Measurements from ENCODE around the gene CEP78.

Gene CEP78

DNA sequence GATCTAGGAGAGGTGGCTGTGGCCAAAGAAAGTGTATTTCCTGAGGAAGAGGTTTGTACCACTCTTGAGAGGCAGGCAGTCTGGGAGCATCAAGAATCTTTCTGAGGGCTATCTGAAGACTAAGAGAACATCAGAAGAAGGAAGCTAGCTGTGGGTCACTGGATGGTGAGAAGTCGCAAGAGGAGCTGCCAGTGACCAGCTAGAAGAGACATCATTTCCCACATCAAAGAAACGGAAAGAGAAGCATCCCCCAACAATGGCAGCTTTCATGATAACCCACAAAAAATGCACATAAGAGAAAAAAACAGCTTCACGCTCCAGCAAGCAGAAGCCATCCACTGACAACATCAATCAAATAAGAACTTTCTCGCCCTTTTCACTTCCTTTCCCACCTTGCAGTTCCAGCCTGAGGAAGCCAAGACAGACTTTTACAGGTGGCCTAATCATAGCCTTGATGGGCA, 25.0 kb upstream of the CEP78 start:
- H3K79me1 ChIP-seq (replicated peaks; ENCODE audit: low read length, poor library complexity, severe bottlenecking): no peaks in the 10 kb centered on the region
- H3K27me3 ChIP-seq (ENCODE audit: control insufficient read depth in 1 of 2, insufficient read depth in 1 of 2, low read length in 2 of 2): no peaks in the 10 kb centered on the region
- H3K36me3 ChIP-seq (ENCODE audit: control insufficient read depth in 1 of 2, insufficient read depth in 2 of 2, low read depth in 1 of 2, low read length in 2 of 2): no peaks in the 10 kb centered on the region
- H2BK15ac ChIP-seq (ENCODE audit: low read depth, poor library complexity, severe bottlenecking): no peak overlapping the region
- H3K9me3 ChIP-seq (ENCODE audit: control insufficient read depth, low read length): no peaks in the 10 kb centered on the region
- H2AK5ac ChIP-seq (ENCODE audit: low read length, severe bottlenecking): no peak overlapping the region
- no peak overlapping the region for H3K18ac ChIP-seq (ENCODE audit: low read depth in 1 of 2, low read length in 2 of 2)
- no peak overlapping the region for H3K9ac ChIP-seq (ENCODE audit: low read length)
- no peak overlapping the region for H4K91ac ChIP-seq (ENCODE audit: low read length)
- H3K4me1 ChIP-seq (ENCODE audit: control insufficient read depth, insufficient read depth, low read depth, low read length): peaks cover 2% of the 10 kb centered on the region
- H2BK5ac ChIP-seq (ENCODE audit: low read depth, low read length, poor library complexity, severe bottlenecking): no peak overlapping the region
- H3K23ac ChIP-seq (ENCODE audit: low read length in 2 of 2): no peak overlapping the region
- no peak overlapping the region for H3K27ac ChIP-seq (ENCODE audit: low read length, poor library complexity, severe bottlenecking)
- H2BK12ac ChIP-seq (ENCODE audit: low read length in 2 of 2): no peak overlapping the region
- WGBS: 91% methylated on average over 4 of the region's 4 CpGs
- H2AFZ ChIP-seq (ENCODE audit: low read depth, low read length): no peak overlapping the region
- no peak overlapping the region for H4K8ac ChIP-seq (ENCODE audit: low read length)
- H2BK120ac ChIP-seq (ENCODE audit: low read depth, low read length): no peak overlapping the region
- no peak overlapping the region for H3K4me2 ChIP-seq (ENCODE audit: low read length, poor library complexity, severe bottlenecking)
- H3K14ac ChIP-seq (ENCODE audit: low read length in 2 of 2): no peak overlapping the region
- H3K4ac ChIP-seq (ENCODE audit: low read depth in 1 of 2, low read length in 2 of 2): no peak overlapping the region
- no peak overlapping the region for H3K4me3 ChIP-seq (ENCODE audit: insufficient read depth in 1 of 2, low read depth in 1 of 2, low read length in 2 of 2)
- no peak for DNase-seq

DNA sequence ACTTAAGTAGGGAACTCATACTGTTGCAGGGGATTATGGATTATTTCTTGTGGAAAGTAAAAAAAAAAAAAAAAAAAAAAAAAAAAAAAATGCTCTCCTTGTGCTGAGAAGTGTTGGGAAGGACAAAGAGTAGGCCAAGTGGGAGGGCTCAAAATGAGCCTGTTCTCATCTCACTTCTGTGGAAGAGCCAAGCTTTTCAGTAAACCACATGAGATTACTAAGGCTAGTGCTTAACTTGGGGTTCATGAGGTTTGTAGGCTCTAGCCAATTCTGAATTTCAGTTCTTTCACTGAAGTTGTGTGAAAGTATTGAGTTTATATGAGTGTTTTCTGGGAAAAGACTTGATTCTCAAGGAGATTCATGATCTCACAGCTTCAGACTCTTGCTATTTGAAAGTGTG, 23.0 kb upstream of the CEP78 start:
- no peak overlapping the region for H3K4ac ChIP-seq (ENCODE audit: low read depth in 1 of 2, low read length in 2 of 2)
- H3K23ac ChIP-seq (ENCODE audit: low read length in 2 of 2): no peak overlapping the region
- H3K9ac ChIP-seq (ENCODE audit: low read length): no peak overlapping the region
- no peaks in the 10 kb centered on the region for H3K79me1 ChIP-seq (replicated peaks; ENCODE audit: low read length, poor library complexity, severe bottlenecking)
- H2AK5ac ChIP-seq (ENCODE audit: low read length, severe bottlenecking): no peak overlapping the region
- peaks cover 2% of the 10 kb centered on the region for H3K4me1 ChIP-seq (ENCODE audit: control insufficient read depth, insufficient read depth, low read depth, low read length)
- DNase-seq: no peak
- no peak overlapping the region for H2AFZ ChIP-seq (ENCODE audit: low read depth, low read length)
- H3K27ac ChIP-seq (ENCODE audit: low read length, poor library complexity, severe bottlenecking): peak overlapping the region; percentile 28
- H3K18ac ChIP-seq (ENCODE audit: low read depth in 1 of 2, low read length in 2 of 2): no peak overlapping the region
- H4K91ac ChIP-seq (ENCODE audit: low read length): no peak overlapping the region
- no peak overlapping the region for H2BK15ac ChIP-seq (ENCODE audit: low read depth, poor library complexity, severe bottlenecking)
- H3K36me3 ChIP-seq (ENCODE audit: control insufficient read depth in 1 of 2, insufficient read depth in 2 of 2, low read depth in 1 of 2, low read length in 2 of 2): no peaks in the 10 kb centered on the region
- H2BK120ac ChIP-seq (ENCODE audit: low read depth, low read length): no peak overlapping the region
- no peak overlapping the region for H2BK12ac ChIP-seq (ENCODE audit: low read length in 2 of 2)
- H3K14ac ChIP-seq (ENCODE audit: low read length in 2 of 2): no peak overlapping the region
- H3K27me3 ChIP-seq (ENCODE audit: control insufficient read depth in 1 of 2, insufficient read depth in 1 of 2, low read length in 2 of 2): no peaks in the 10 kb centered on the region
- H4K8ac ChIP-seq (ENCODE audit: low read length): no peak overlapping the region
- H3K9me3 ChIP-seq (ENCODE audit: control insufficient read depth, low read length): no peaks in the 10 kb centered on the region
- no peak overlapping the region for H2BK5ac ChIP-seq (ENCODE audit: low read depth, low read length, poor library complexity, severe bottlenecking)
- no peak overlapping the region for H3K4me3 ChIP-seq (ENCODE audit: insufficient read depth in 1 of 2, low read depth in 1 of 2, low read length in 2 of 2)
- H3K4me2 ChIP-seq (ENCODE audit: low read length, poor library complexity, severe bottlenecking): no peak overlapping the region

DNA sequence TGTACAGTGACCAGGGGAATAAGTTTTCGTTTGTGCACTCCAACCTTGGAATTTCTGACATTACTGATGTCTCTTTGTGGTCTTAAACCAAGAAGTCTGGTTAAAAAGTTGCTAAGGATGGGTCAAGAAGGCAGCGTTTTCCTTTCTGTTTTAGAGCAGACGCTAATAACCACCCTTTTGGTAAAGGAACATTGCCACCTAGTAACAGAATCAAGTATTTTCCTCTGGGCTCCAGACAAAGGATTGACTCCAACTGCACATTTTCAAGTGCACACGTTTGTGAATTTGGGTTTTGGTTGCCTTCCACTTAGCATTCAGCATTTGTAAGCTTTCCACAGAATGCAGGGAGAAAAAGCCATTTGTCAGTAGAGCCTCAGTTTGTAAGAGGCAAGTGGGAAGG, 22.2 kb upstream of the CEP78 start:
- peak; percentile 27 for DNase-seq
- Histone ChIP-seq H2BK120ac (ENCODE audit: low read depth, low read length) (no peak overlapping the region), H3K27me3 (ENCODE audit: control insufficient read depth in 1 of 2, insufficient read depth in 1 of 2, low read length in 2 of 2) (no peaks in the 10 kb centered on the region), H2BK12ac (ENCODE audit: low read length in 2 of 2) (no peak overlapping the region), H3K4me3 (ENCODE audit: insufficient read depth in 1 of 2, low read depth in 1 of 2, low read length in 2 of 2) (no peak overlapping the region), H2BK15ac (ENCODE audit: low read depth, poor library complexity, severe bottlenecking) (no peak overlapping the region), H3K18ac (ENCODE audit: low read depth in 1 of 2, low read length in 2 of 2) (no peak overlapping the region), H3K9me3 (ENCODE audit: control insufficient read depth, low read length) (no peaks in the 10 kb centered on the region), H3K27ac (ENCODE audit: low read length, poor library complexity, severe bottlenecking) (peak overlapping the region; percentile 79), H3K4ac (ENCODE audit: low read depth in 1 of 2, low read length in 2 of 2) (no peak overlapping the region), H3K4me1 (ENCODE audit: control insufficient read depth, insufficient read depth, low read depth, low read length) (peaks cover 2% of the 10 kb centered on the region), H4K91ac (ENCODE audit: low read length) (no peak overlapping the region), H2AFZ (ENCODE audit: low read depth, low read length) (no peak overlapping the region), H3K23ac (ENCODE audit: low read length in 2 of 2) (no peak overlapping the region), H2AK5ac (ENCODE audit: low read length, severe bottlenecking) (no peak overlapping the region), H2BK5ac (ENCODE audit: low read depth, low read length, poor library complexity, severe bottlenecking) (no peak overlapping the region), H3K9ac (ENCODE audit: low read length) (peak overlapping the region; percentile 5), H3K4me2 (ENCODE audit: low read length, poor library complexity, severe bottlenecking) (no peak overlapping the region), H4K8ac (ENCODE audit: low read length) (no peak overlapping the region), H3K36me3 (ENCODE audit: control insufficient read depth in 1 of 2, insufficient read depth in 2 of 2, low read depth in 1 of 2, low read length in 2 of 2) (no peaks in the 10 kb centered on the region), H3K79me1 (replicated peaks; ENCODE audit: low read length, poor library complexity, severe bottlenecking) (no peaks in the 10 kb centered on the region), H3K14ac (ENCODE audit: low read length in 2 of 2) (no peak overlapping the region)
- 22% methylated on average over 4 of the region's 4 CpGs for WGBS

DNA sequence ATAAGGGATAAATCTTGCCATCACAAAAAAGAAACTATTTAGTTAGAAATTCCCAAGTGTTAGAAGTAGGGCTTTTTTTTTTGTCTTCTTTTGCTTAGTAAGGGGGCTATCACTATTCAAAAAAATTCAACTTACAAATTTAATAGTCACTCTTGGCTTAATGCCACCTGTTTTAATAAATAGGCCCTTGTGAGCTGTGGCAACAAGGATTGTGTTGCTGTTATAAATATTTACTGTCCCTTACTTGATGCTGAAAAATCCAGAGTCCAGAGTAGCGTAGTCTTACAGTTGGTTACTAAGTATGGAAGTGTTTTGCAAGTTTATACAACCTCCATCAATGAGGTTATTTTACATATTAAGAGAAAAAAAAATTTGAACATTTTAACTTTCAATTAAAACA, 21.4 kb upstream of the CEP78 start:
- no peak overlapping the region for H3K4me2 ChIP-seq (ENCODE audit: low read length, poor library complexity, severe bottlenecking)
- H2BK5ac ChIP-seq (ENCODE audit: low read depth, low read length, poor library complexity, severe bottlenecking): no peak overlapping the region
- H2AFZ ChIP-seq (ENCODE audit: low read depth, low read length): no peak overlapping the region
- no peak overlapping the region for H3K27ac ChIP-seq (ENCODE audit: low read length, poor library complexity, severe bottlenecking)
- H3K23ac ChIP-seq (ENCODE audit: low read length in 2 of 2): no peak overlapping the region
- H2BK15ac ChIP-seq (ENCODE audit: low read depth, poor library complexity, severe bottlenecking): no peak overlapping the region
- no peaks in the 10 kb centered on the region for H3K27me3 ChIP-seq (ENCODE audit: control insufficient read depth in 1 of 2, insufficient read depth in 1 of 2, low read length in 2 of 2)
- H2BK12ac ChIP-seq (ENCODE audit: low read length in 2 of 2): no peak overlapping the region
- no CpG with 5 or more reads among the region's 1 CpG for WGBS
- H3K14ac ChIP-seq (ENCODE audit: low read length in 2 of 2): no peak overlapping the region
- no peak overlapping the region for H3K18ac ChIP-seq (ENCODE audit: low read depth in 1 of 2, low read length in 2 of 2)
- no peaks in the 10 kb centered on the region for H3K9me3 ChIP-seq (ENCODE audit: control insufficient read depth, low read length)
- H2BK120ac ChIP-seq (ENCODE audit: low read depth, low read length): no peak overlapping the region
- H4K8ac ChIP-seq (ENCODE audit: low read length): no peak overlapping the region
- H3K79me1 ChIP-seq (replicated peaks; ENCODE audit: low read length, poor library complexity, severe bottlenecking): no peaks in the 10 kb centered on the region
- H3K4ac ChIP-seq (ENCODE audit: low read depth in 1 of 2, low read length in 2 of 2): no peak overlapping the region
- no peak overlapping the region for H3K4me3 ChIP-seq (ENCODE audit: insufficient read depth in 1 of 2, low read depth in 1 of 2, low read length in 2 of 2)
- H4K91ac ChIP-seq (ENCODE audit: low read length): no peak overlapping the region
- no peak overlapping the region for H2AK5ac ChIP-seq (ENCODE audit: low read length, severe bottlenecking)
- DNase-seq: no peak
- no peak overlapping the region for H3K9ac ChIP-seq (ENCODE audit: low read length)
- H3K36me3 ChIP-seq (ENCODE audit: control insufficient read depth in 1 of 2, insufficient read depth in 2 of 2, low read depth in 1 of 2, low read length in 2 of 2): no peaks in the 10 kb centered on the region
- peaks cover 2% of the 10 kb centered on the region for H3K4me1 ChIP-seq (ENCODE audit: control insufficient read depth, insufficient read depth, low read depth, low read length)
